ENCODE data around the gene ANXA6. TPM values are rescaled to one million over a fixed set of nuclear protein-coding genes. Genes with fewer than 3 reads are reported as not detected.

Gene ANXA6
- total and polyA plus RNA-seq, 2 donors (not counting 1 experiment from before 2014, with no cell fraction given) = 136 to 300 TPM

DNA sequence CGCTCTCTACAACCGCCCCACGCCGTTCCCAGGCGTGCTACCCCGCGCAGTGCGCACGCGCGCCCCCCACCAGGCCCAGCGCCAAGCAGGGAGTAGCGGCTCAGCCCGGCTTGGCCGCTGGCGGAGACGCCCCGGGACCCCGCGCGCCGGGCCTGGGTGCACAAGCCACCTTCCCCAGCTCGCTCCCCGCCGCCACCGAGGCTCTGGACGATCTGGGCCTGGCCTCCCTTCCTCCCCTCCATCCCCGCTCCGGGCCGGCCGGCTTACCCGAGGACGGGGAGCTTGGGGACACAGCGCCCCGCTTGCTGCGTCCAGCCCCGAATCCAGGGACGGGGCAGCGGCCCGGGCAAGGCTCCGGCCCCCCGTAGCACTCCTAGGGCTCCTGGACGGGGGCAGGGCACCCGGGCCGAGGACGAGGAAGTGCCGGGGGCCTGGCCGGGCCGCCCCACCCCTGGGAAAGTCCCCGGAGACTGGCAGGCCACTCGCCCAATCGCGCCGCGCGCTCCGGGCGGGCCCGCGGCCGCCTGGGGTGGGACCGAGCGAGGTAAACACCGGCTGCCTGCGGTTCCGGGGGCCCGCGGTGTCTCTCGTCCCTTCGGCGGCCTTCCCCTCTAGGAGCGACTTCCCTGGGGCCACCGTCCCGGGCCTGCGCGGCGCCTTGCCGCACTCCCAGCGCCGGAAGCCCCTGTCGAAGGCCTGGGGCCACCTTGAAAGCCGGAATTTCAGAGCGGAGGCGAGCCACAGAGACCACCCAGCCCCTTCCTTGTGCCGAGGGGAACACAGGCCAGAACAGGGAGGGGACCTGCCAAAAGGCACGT is 76.8 kb downstream of the ANXA6 start, which contains the start of gene TNIP1:
TSS of gene TNIP1 (minus strand) at position 422 of the 818 bp plus-strand sequence. CDS start 15,939 bp downstream, outside the sequence.
- Histone ChIP-seq H3K9me3 (ENCODE audit: control extremely low read depth in 1 of 3, control insufficient read depth in 2 of 3, insufficient read depth in 1 of 3, low read length in 2 of 3) (no peaks in the 10 kb centered on the region), H3K9ac (ENCODE audit: low read length) (peak within 1 kb of the TSS; percentile 94), H3K27ac (ENCODE audit: low read length in 2 of 2) (peak within 1 kb of the TSS; percentile 96 to 100), H3K36me3 (replicated peaks in 1 of 2; ENCODE audit: control extremely low read depth in 1 of 2, control insufficient read depth in 1 of 2, extremely low read depth in 1 of 2, insufficient read depth in 2 of 2, low read length in 1 of 2) (peaks cover 4 to 20% of the 10 kb centered on the region in 2 experiments), H3K79me2 (ENCODE audit: control insufficient read depth, insufficient read depth, low read length) (peaks cover 98% of the 10 kb centered on the region), H2AFZ (ENCODE audit: insufficient read depth, low read depth, low read length, poor library complexity, severe bottlenecking) (peak within 1 kb of the TSS; percentile 79), H3K27me3 (replicated peaks in 1 of 4; ENCODE audit: control extremely low read depth in 1 of 4, control insufficient read depth in 3 of 4, insufficient read depth in 4 of 4, low read length in 3 of 4) (no peaks in the 10 kb centered on the region), H4K20me1 (ENCODE audit: control insufficient read depth, insufficient read depth, low read length, poor library complexity, severe bottlenecking) (peaks cover 48% of the 10 kb centered on the region), H3K4me2 (replicated peaks; ENCODE audit: low read depth, low read length, poor library complexity, severe bottlenecking) (peak within 1 kb of the TSS; percentile 87), H3K4me3 (ENCODE audit: control extremely low read depth in 1 of 5, extremely low read depth in 1 of 5, insufficient read depth in 1 of 5, low read depth in 2 of 5, low read length in 4 of 5) (peak within 1 kb of the TSS; percentile 71 to 96 (median 85)), H3K4me1 (ENCODE audit: control insufficient read depth in 2 of 2, insufficient read depth in 2 of 2, low read length in 2 of 2) (peaks cover 83 to 84% of the 10 kb centered on the region in 2 donors)
- WGBS (ENCODE audit: insufficient coverage) = under 1% methylated on average over 86 of the region's 86 CpGs
- ChIA-PET CTCF (interaction anchor here (0.8 to 8.0 kb wide), 10 partner anchors 9 to 169 kb away, joined by 4 to 85 read pairs (median 12); no protein-coding TSS in a partner anchor), POLR2A (interaction anchor here (1.0 to 2.4 kb wide), 6 partner anchors 9 to 172 kb away, joined by 4 to 13 read pairs (median 5); partner anchors contain the start of gene GM2A)
- ATAC-seq (ENCODE audit: low read depth) (peak; percentile 88), DNase-seq (peak; percentile 96)
- Mint-ChIP-seq H3K27ac (peak within 1 kb of the TSS; percentile 88), H3K4me1 (peaks cover 82% of the 10 kb centered on the region), H3K4me3 (peak within 1 kb of the TSS; percentile 87), H3K27me3 (no peaks in the 10 kb centered on the region), H3K9me3 (ENCODE audit: insufficient read depth) (no peaks in the 10 kb centered on the region)
- intact Hi-C loops (cut with micrococcal nuclease) = loop anchor here (1.0 to 10.0 kb wide), 6 partner anchors 14 to 666 kb away; partner anchors contain the start of genes CCDC69, CD74 and GM2A
- TF ChIP-seq EZH2 (IDR thresholded peaks at IDR 0.05; ENCODE audit: borderline replicate concordance, insufficient read depth, low read depth, low read length, poor library complexity, severe bottlenecking) = no peak
- TF ChIP-seq, protein P1, sequence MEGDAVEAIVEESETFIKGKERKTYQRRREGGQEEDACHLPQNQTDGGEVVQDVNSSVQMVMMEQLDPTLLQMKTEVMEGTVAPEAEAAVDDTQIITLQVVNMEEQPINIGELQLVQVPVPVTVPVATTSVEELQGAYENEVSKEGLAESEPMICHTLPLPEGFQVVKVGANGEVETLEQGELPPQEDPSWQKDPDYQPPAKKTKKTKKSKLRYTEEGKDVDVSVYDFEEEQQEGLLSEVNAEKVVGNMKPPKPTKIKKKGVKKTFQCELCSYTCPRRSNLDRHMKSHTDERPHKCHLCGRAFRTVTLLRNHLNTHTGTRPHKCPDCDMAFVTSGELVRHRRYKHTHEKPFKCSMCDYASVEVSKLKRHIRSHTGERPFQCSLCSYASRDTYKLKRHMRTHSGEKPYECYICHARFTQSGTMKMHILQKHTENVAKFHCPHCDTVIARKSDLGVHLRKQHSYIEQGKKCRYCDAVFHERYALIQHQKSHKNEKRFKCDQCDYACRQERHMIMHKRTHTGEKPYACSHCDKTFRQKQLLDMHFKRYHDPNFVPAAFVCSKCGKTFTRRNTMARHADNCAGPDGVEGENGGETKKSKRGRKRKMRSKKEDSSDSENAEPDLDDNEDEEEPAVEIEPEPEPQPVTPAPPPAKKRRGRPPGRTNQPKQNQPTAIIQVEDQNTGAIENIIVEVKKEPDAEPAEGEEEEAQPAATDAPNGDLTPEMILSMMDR (IDR thresholded peaks at IDR 0.05) = no peak

All from B cell (primary cell).